ENCODE results near the gene LRRTM4.

LRRTM4 gene

GRCh38 chr2:77521931-77522470, at the start of gene LRRTM4:
Gene LRRTM4 (minus strand): TSS chr2:77522376.
- Mint-ChIP-seq H3K27me3 (no peaks in the 10 kb centered on the region), H3K36me3 (no peaks in the 10 kb centered on the region), H3K4me1 (no peaks in the 10 kb centered on the region), H3K4me3 (no peak within 1 kb of the TSS), H3K9me3 (no peaks in the 10 kb centered on the region), H3K27ac (no peak within 1 kb of the TSS)
- no peak for DNase-seq
- no peak for ATAC-seq (replicated peaks)

- no peak for ATAC-seq (replicated peaks)
- Mint-ChIP-seq H3K27me3 (no peaks in the 10 kb centered on the region), H3K9me3 (peaks cover 5 to 9% of the 10 kb centered on the region in 2 donors), H3K27ac (no peak overlapping the region), H3K4me3 (no peak overlapping the region), H3K4me1 (no peaks in the 10 kb centered on the region), H3K36me3 (no peaks in the 10 kb centered on the region)
- no peak for DNase-seq
Measured at GRCh38 chr2:77571545-77571944, 49.4 kb upstream of the LRRTM4 start.

- no peak for DNase-seq
- Mint-ChIP-seq H3K4me3 (no peak overlapping the region), H3K27ac (no peak overlapping the region), H3K27me3 (no peaks in the 10 kb centered on the region), H3K9me3 (peaks cover 5 to 10% of the 10 kb centered on the region in 2 donors), H3K36me3 (no peaks in the 10 kb centered on the region), H3K4me1 (no peaks in the 10 kb centered on the region)
- ATAC-seq (replicated peaks), result no peak
Measured at GRCh38 chr2:77567723-77568122, 45.5 kb upstream of the LRRTM4 start.

- Mint-ChIP-seq H3K4me3 (no peak overlapping the region), H3K27ac (no peak overlapping the region), H3K27me3 (no peaks in the 10 kb centered on the region), H3K9me3 (peaks cover 3 to 8% of the 10 kb centered on the region in 2 donors), H3K36me3 (no peaks in the 10 kb centered on the region), H3K4me1 (no peaks in the 10 kb centered on the region)
- ATAC-seq (replicated peaks) (no peak), DNase-seq (no peak)
Measured at GRCh38 chr2:77566582-77566981, 44.4 kb upstream of the LRRTM4 start.

- no peaks in the 10 kb centered on the region for H3K36me3 Mint-ChIP-seq
- H3K27me3 Mint-ChIP-seq, result no peaks in the 10 kb centered on the region
- H3K4me1 Mint-ChIP-seq, result no peaks in the 10 kb centered on the region
- no peak overlapping the region for H3K4me3 Mint-ChIP-seq
- DNase-seq, result no peak
- H3K9me3 Mint-ChIP-seq, result peaks cover 3 to 8% of the 10 kb centered on the region in 2 donors
- H3K27ac Mint-ChIP-seq, result no peak overlapping the region
- no peak for ATAC-seq (replicated peaks)
Measured at GRCh38 chr2:77566131-77566530, 44.0 kb upstream of the LRRTM4 start.

- Mint-ChIP-seq H3K36me3 (no peaks in the 10 kb centered on the region), H3K27me3 (no peaks in the 10 kb centered on the region), H3K27ac (no peak overlapping the region), H3K9me3 (peaks cover 7 to 10% of the 10 kb centered on the region in 2 donors), H3K4me3 (no peak overlapping the region), H3K4me1 (no peaks in the 10 kb centered on the region)
- DNase-seq, result no peak
- no peak for ATAC-seq (replicated peaks)
Measured at GRCh38 chr2:77552956-77553355, 30.8 kb upstream of the LRRTM4 start.

- Mint-ChIP-seq H3K36me3 (no peaks in the 10 kb centered on the region), H3K27me3 (no peaks in the 10 kb centered on the region), H3K4me3 (no peak overlapping the region), H3K9me3 (peaks cover 11 to 12% of the 10 kb centered on the region in 2 donors), H3K27ac (no peak overlapping the region), H3K4me1 (no peaks in the 10 kb centered on the region)
- no peak for ATAC-seq (replicated peaks)
- DNase-seq, result no peak
Measured at GRCh38 chr2:77538031-77538430, 15.9 kb upstream of the LRRTM4 start.

GRCh38 chr2:77522888-77523287, 712 bp upstream of the LRRTM4 start:
- ATAC-seq (replicated peaks) (no peak), DNase-seq (no peak)
- no peaks in the 10 kb centered on the region for H3K9me3 Mint-ChIP-seq
- no peaks in the 10 kb centered on the region for H3K27me3 Mint-ChIP-seq
- no peaks in the 10 kb centered on the region for H3K4me1 Mint-ChIP-seq
- no peak overlapping the region for H3K27ac Mint-ChIP-seq
- H3K36me3 Mint-ChIP-seq, result no peaks in the 10 kb centered on the region
- H3K4me3 Mint-ChIP-seq, result no peak overlapping the region

- H3K27me3 Mint-ChIP-seq, result no peaks in the 10 kb centered on the region
- no peaks in the 10 kb centered on the region for H3K36me3 Mint-ChIP-seq
- no peak overlapping the region for H3K4me3 Mint-ChIP-seq
- H3K27ac Mint-ChIP-seq, result no peak overlapping the region
- H3K4me1 Mint-ChIP-seq, result no peaks in the 10 kb centered on the region
- H3K9me3 Mint-ChIP-seq, result no peaks in the 10 kb centered on the region
- ATAC-seq (replicated peaks) (no peak), DNase-seq (no peak)
Measured at GRCh38 chr2:77521548-77521891, 656 bp downstream of the LRRTM4 start.

- H3K27ac Mint-ChIP-seq, result no peak overlapping the region
- no peaks in the 10 kb centered on the region for H3K36me3 Mint-ChIP-seq
- H3K4me1 Mint-ChIP-seq, result no peaks in the 10 kb centered on the region
- H3K4me3 Mint-ChIP-seq, result no peak overlapping the region
- DNase-seq (no peak), ATAC-seq (replicated peaks) (no peak)
- H3K27me3 Mint-ChIP-seq, result no peaks in the 10 kb centered on the region
- H3K9me3 Mint-ChIP-seq, result no peaks in the 10 kb centered on the region
Measured at GRCh38 chr2:77520641-77521547, 1.3 kb downstream of the LRRTM4 start.

- Mint-ChIP-seq H3K36me3 (no peaks in the 10 kb centered on the region), H3K27ac (no peak overlapping the region), H3K4me1 (no peaks in the 10 kb centered on the region), H3K9me3 (no peaks in the 10 kb centered on the region), H3K27me3 (no peaks in the 10 kb centered on the region), H3K4me3 (no peak overlapping the region)
- ATAC-seq (replicated peaks) (no peak), DNase-seq (no peak)
Measured at GRCh38 chr2:77519888-77520506, 2.2 kb downstream of the LRRTM4 start.

- no peak for ATAC-seq (replicated peaks)
- Mint-ChIP-seq H3K9me3 (no peaks in the 10 kb centered on the region), H3K36me3 (no peaks in the 10 kb centered on the region), H3K4me1 (no peaks in the 10 kb centered on the region), H3K4me3 (no peak overlapping the region), H3K27ac (no peak overlapping the region), H3K27me3 (no peaks in the 10 kb centered on the region)
- no peak for DNase-seq
Measured at GRCh38 chr2:77519164-77519887, 2.9 kb downstream of the LRRTM4 start.

- no peak for DNase-seq
- Mint-ChIP-seq H3K9me3 (no peaks in the 10 kb centered on the region), H3K4me1 (no peaks in the 10 kb centered on the region), H3K4me3 (no peak overlapping the region), H3K36me3 (no peaks in the 10 kb centered on the region), H3K27ac (no peak overlapping the region), H3K27me3 (no peaks in the 10 kb centered on the region)
- ATAC-seq (replicated peaks), result no peak
Measured at GRCh38 chr2:77518311-77518710, 3.9 kb downstream of the LRRTM4 start.

- H3K4me3 Mint-ChIP-seq, result no peak overlapping the region
- ATAC-seq (replicated peaks) (no peak), DNase-seq (no peak)
- no peaks in the 10 kb centered on the region for H3K9me3 Mint-ChIP-seq
- H3K27me3 Mint-ChIP-seq, result no peaks in the 10 kb centered on the region
- no peak overlapping the region for H3K27ac Mint-ChIP-seq
- no peaks in the 10 kb centered on the region for H3K4me1 Mint-ChIP-seq
- no peaks in the 10 kb centered on the region for H3K36me3 Mint-ChIP-seq
Measured at GRCh38 chr2:77513191-77513590, 9.0 kb downstream of the LRRTM4 start.
